Activated naive CD4-positive, alpha-beta T cell treated with anti-CD3 and anti-CD28 coated beads for 36 hours (primary cell): ENCODE data around the gene SLC23A2. TPM values are rescaled to one million over a fixed set of nuclear protein-coding genes. Genes with fewer than 3 reads are reported as not detected.

Experiments used
- CTCF ChIA-PET: fragments of 350-600 bp; sonication (Branson Sonifier 250); formaldehyde crosslinking; loops from one replicate; lab custom pipeline; 2021; ENCODE audit warnings: antibody characterized with exemption; lab: Charles Lee
- DNase-seq: peaks from one replicate; pipeline ENCODE4 v3.0.0-alpha.2; 2020
- H3K27ac Mint-ChIP-seq: one replicate; pipeline ENCODE4 v1.8.0; 2021; ENCODE audit warnings: mild to moderate bottlenecking, mixed read lengths
- H3K27me3 Mint-ChIP-seq: one replicate; pipeline ENCODE4 v1.8.0; 2021; ENCODE audit warnings: low read depth, mixed read lengths
- H3K36me3 Mint-ChIP-seq: one replicate; pipeline ENCODE4 v1.8.0; 2021; ENCODE audit warnings: low read depth, mixed read lengths
- H3K4me1 Mint-ChIP-seq: one replicate; pipeline ENCODE4 v1.8.0; 2021; ENCODE audit warnings: low read depth, mixed read lengths
- H3K4me3 Mint-ChIP-seq: one replicate; pipeline ENCODE4 v1.8.0; 2021; ENCODE audit warnings: mild to moderate bottlenecking, moderate library complexity, mixed read lengths
- H3K9me3 Mint-ChIP-seq: one replicate; pipeline ENCODE4 v1.8.0; 2021; ENCODE audit warnings: mixed read lengths
- intact Hi-C: fragments of 100-400 bp; cut with micrococcal nuclease; formaldehyde crosslinking; loops from one replicate; pipeline ENCODE4 v1.15.1; 2023
- total RNA-seq, 2 experiments: library from RNA; stranded (reverse); gene quantifications; one replicate each; pipeline ENCODE4 v1.2.3, GENCODE V29; 2021

Gene SLC23A2
- total RNA-seq, 2 experiments from 2014 or later, result 16.4 to 18.1 TPM

- no peak overlapping the region for H3K4me3 Mint-ChIP-seq
- H3K27ac Mint-ChIP-seq, result peak overlapping the region; percentile 14
- no peak for DNase-seq
- peaks cover 40% of the 10 kb centered on the region for H3K4me1 Mint-ChIP-seq
- no peaks in the 10 kb centered on the region for H3K27me3 Mint-ChIP-seq
- CTCF ChIA-PET, result no interaction called here
- H3K36me3 Mint-ChIP-seq, result peaks cover 2% of the 10 kb centered on the region
- intact Hi-C loops, result no loop called here
- H3K9me3 Mint-ChIP-seq, result no peaks in the 10 kb centered on the region
Observed at GRCh38 chr20:4820806-4821518, 180.3 kb downstream of the SLC23A2 start.

GRCh38 chr20:4819901-4820300 is 181.4 kb downstream of the SLC23A2 start:
- CTCF ChIA-PET, result interaction anchor here (0.7 kb wide), 1 partner anchor 73 kb away, joined by 4 read pairs; no protein-coding TSS in a partner anchor

GRCh38 chr20:4817230-4817671 is 184.1 kb downstream of the SLC23A2 start:
- no peak for DNase-seq
- intact Hi-C loops, result no loop called here
- peaks cover 16% of the 10 kb centered on the region for H3K36me3 Mint-ChIP-seq
- no peaks in the 10 kb centered on the region for H3K9me3 Mint-ChIP-seq
- H3K27ac Mint-ChIP-seq, result peak overlapping the region; percentile 59
- CTCF ChIA-PET, result no interaction called here
- H3K27me3 Mint-ChIP-seq, result no peaks in the 10 kb centered on the region
- H3K4me3 Mint-ChIP-seq, result no peak overlapping the region
- peaks cover 66% of the 10 kb centered on the region for H3K4me1 Mint-ChIP-seq

More at GRCh38 chr20:4819901-4820300, 181.4 kb downstream of the SLC23A2 start:
- no peak for DNase-seq
- Mint-ChIP-seq H3K9me3 (no peaks in the 10 kb centered on the region), H3K4me1 (peaks cover 48% of the 10 kb centered on the region), H3K36me3 (peaks cover 5% of the 10 kb centered on the region), H3K27me3 (no peaks in the 10 kb centered on the region), H3K27ac (no peak overlapping the region), H3K4me3 (no peak overlapping the region)
- intact Hi-C loops, result no loop called here

GRCh38 chr20:4815628-4816027 is 185.7 kb downstream of the SLC23A2 start:
- peak overlapping the region; percentile 93 for H3K4me3 Mint-ChIP-seq
- H3K9me3 Mint-ChIP-seq, result no peaks in the 10 kb centered on the region
- no peaks in the 10 kb centered on the region for H3K27me3 Mint-ChIP-seq
- CTCF ChIA-PET, result interaction anchor here (1.5 to 1.6 kb wide), 2 partner anchors 140 to 285 kb away, joined by 3 to 7 read pairs; no protein-coding TSS in a partner anchor
- intact Hi-C loops, result loop anchor here (2.0 kb wide), 1 partner anchor 185 kb away; the partner anchor contains the start of gene SLC23A2
- peaks cover 66% of the 10 kb centered on the region for H3K4me1 Mint-ChIP-seq
- H3K27ac Mint-ChIP-seq, result peak overlapping the region; percentile 98
- H3K36me3 Mint-ChIP-seq, result peaks cover 16% of the 10 kb centered on the region
- no peak for DNase-seq

GRCh38 chr20:4814696-4815252 is 186.5 kb downstream of the SLC23A2 start:
- Mint-ChIP-seq H3K27me3 (no peaks in the 10 kb centered on the region), H3K4me1 (peaks cover 71% of the 10 kb centered on the region), H3K36me3 (peaks cover 16% of the 10 kb centered on the region), H3K27ac (peak overlapping the region; percentile 98), H3K4me3 (peak overlapping the region; percentile 93), H3K9me3 (no peaks in the 10 kb centered on the region)
- intact Hi-C loops, result loop anchor here (1.0 to 5.0 kb wide), 5 partner anchors 30 to 1342 kb away; partner anchors contain the start of genes ATRN and SLC23A2
- CTCF ChIA-PET, result interaction anchor here (0.7 to 1.5 kb wide), 6 partner anchors 75 to 286 kb away, joined by 3 to 7 read pairs (median 3); no protein-coding TSS in a partner anchor
- peak; percentile 79 for DNase-seq

- peaks cover 72% of the 10 kb centered on the region for H3K4me1 Mint-ChIP-seq
- H3K9me3 Mint-ChIP-seq, result no peaks in the 10 kb centered on the region
Observed at GRCh38 chr20:4813863-4814695, 187.2 kb downstream of the SLC23A2 start.

GRCh38 chr20:4813076-4813862 is 188.0 kb downstream of the SLC23A2 start:
- H3K36me3 Mint-ChIP-seq, result peaks cover 16% of the 10 kb centered on the region

More at GRCh38 chr20:4813863-4814695, 187.2 kb downstream of the SLC23A2 start:
- no peaks in the 10 kb centered on the region for H3K27me3 Mint-ChIP-seq
- H3K4me3 Mint-ChIP-seq, result peak overlapping the region; percentile 93
- peak overlapping the region; percentile 98 for H3K27ac Mint-ChIP-seq
- intact Hi-C loops, result loop anchor here (1.0 to 5.0 kb wide), 5 partner anchors 30 to 1342 kb away; partner anchors contain the start of genes ATRN and SLC23A2
- H3K36me3 Mint-ChIP-seq, result peaks cover 16% of the 10 kb centered on the region
- CTCF ChIA-PET, result interaction anchor here (0.6 to 1.1 kb wide), 9 partner anchors 18 to 287 kb away, joined by 3 to 7 read pairs (median 3); no protein-coding TSS in a partner anchor
- DNase-seq, result peak; percentile 72

GRCh38 chr20:4812641-4813075 is 188.7 kb downstream of the SLC23A2 start:
- CTCF ChIA-PET, result interaction anchor here (0.5 to 1.1 kb wide), 2 partner anchors 228 to 288 kb away, joined by 3 read pairs; no protein-coding TSS in a partner anchor
- H3K27ac Mint-ChIP-seq, result peak overlapping the region; percentile 98
- no peaks in the 10 kb centered on the region for H3K27me3 Mint-ChIP-seq
- intact Hi-C loops, result loop anchor here (5.0 kb wide), 1 partner anchor 1340 kb away; the partner anchor contains the start of gene ATRN
- H3K4me3 Mint-ChIP-seq, result peak overlapping the region; percentile 93
- H3K36me3 Mint-ChIP-seq, result peaks cover 16% of the 10 kb centered on the region
- DNase-seq, result no peak
- H3K4me1 Mint-ChIP-seq, result peaks cover 77% of the 10 kb centered on the region
- no peaks in the 10 kb centered on the region for H3K9me3 Mint-ChIP-seq

More at GRCh38 chr20:4813076-4813862, 188.0 kb downstream of the SLC23A2 start:
- Mint-ChIP-seq H3K4me3 (peak overlapping the region; percentile 93), H3K27me3 (no peaks in the 10 kb centered on the region), H3K27ac (peak overlapping the region; percentile 98), H3K4me1 (peaks cover 72% of the 10 kb centered on the region), H3K9me3 (no peaks in the 10 kb centered on the region)
- peak; percentile 49 for DNase-seq
- intact Hi-C loops, result loop anchor here (5.0 kb wide), 1 partner anchor 1341 kb away; the partner anchor contains the start of gene ATRN
- CTCF ChIA-PET, result interaction anchor here (0.5 to 1.1 kb wide), 5 partner anchors 17 to 288 kb away, joined by 3 to 4 read pairs (median 3); no protein-coding TSS in a partner anchor

GRCh38 chr20:4812216-4812615 is 189.1 kb downstream of the SLC23A2 start:
- Mint-ChIP-seq H3K36me3 (peaks cover 14% of the 10 kb centered on the region), H3K27ac (peak overlapping the region; percentile 98), H3K27me3 (no peaks in the 10 kb centered on the region), H3K4me3 (peak overlapping the region; percentile 93), H3K9me3 (no peaks in the 10 kb centered on the region), H3K4me1 (peaks cover 76% of the 10 kb centered on the region)
- DNase-seq, result peak; percentile 31
- CTCF ChIA-PET, result interaction anchor here (0.7 kb wide), 1 partner anchor 71 kb away, joined by 3 read pairs; no protein-coding TSS in a partner anchor
- intact Hi-C loops, result loop anchor here (5.0 kb wide), 1 partner anchor 1340 kb away; the partner anchor contains the start of gene ATRN

GRCh38 chr20:4811661-4812181 is 189.6 kb downstream of the SLC23A2 start:
- H3K4me3 Mint-ChIP-seq, result peak overlapping the region; percentile 93
- peaks cover 14% of the 10 kb centered on the region for H3K36me3 Mint-ChIP-seq
- DNase-seq, result peak; percentile 70
- CTCF ChIA-PET, result interaction anchor here (0.7 to 1.2 kb wide), 2 partner anchors 71 to 144 kb away, joined by 3 read pairs; no protein-coding TSS in a partner anchor
- peaks cover 73% of the 10 kb centered on the region for H3K4me1 Mint-ChIP-seq
- no peaks in the 10 kb centered on the region for H3K27me3 Mint-ChIP-seq
- peak overlapping the region; percentile 98 for H3K27ac Mint-ChIP-seq
- intact Hi-C loops, result loop anchor here (5.0 kb wide), 1 partner anchor 1339 kb away; the partner anchor contains the start of gene ATRN
- no peaks in the 10 kb centered on the region for H3K9me3 Mint-ChIP-seq
